Transverse colon (tissue), 4 donors: Measurements from ENCODE around the gene GCSAM. TPM values are rescaled to one million over a fixed set of nuclear protein-coding genes. Genes with fewer than 3 reads are reported as not detected.
A peak's percentile ranks its signal among the peaks of the same experiment; 100 is the strongest.

Experiments
- DNase-seq: peaks from one replicate; pipeline ENCODE4 v3.0.0-alpha.2; 2019
- H3K27ac ChIP-seq, 4 donors: fragments of 200-600 bp; sonication (generic); 2 replicates each; pipeline ENCODE4 v1.5.1; 2016 to 2018; ENCODE audit warnings: inconsistent platforms in 4 of 4
- H3K27me3 ChIP-seq: fragments of 200-600 bp; sonication (generic); 2 replicates; pipeline ENCODE4 v1.5.1; 2017; ENCODE audit warnings: inconsistent platforms
- H3K36me3 ChIP-seq, 4 donors: fragments of 200-600 bp; sonication (generic); 2 replicates each; pipeline ENCODE4 v1.5.1; 2017 to 2019; ENCODE audit warnings: inconsistent platforms in 4 of 4
- H3K4me1 ChIP-seq, 4 donors: fragments of 200-600 bp; sonication (generic); 2 replicates each; pipeline ENCODE4 v1.5.1; 2017 to 2020; ENCODE audit warnings: inconsistent platforms in 4 of 4
- H3K4me3 ChIP-seq, 4 donors: fragments of 200-600 bp; sonication (generic); 1 replicate in 1 of 4; 2 replicates in 3 of 4; pipeline versions ENCODE4 v1.5.1 to v1.6.1; 2017 to 2019; ENCODE audit warnings: inconsistent platforms in 4 of 4
- H3K9me3 ChIP-seq, 2 donors: fragments of 200-600 bp; sonication (generic); 2 replicates each; pipeline ENCODE4 v1.5.1; 2017 to 2019; ENCODE audit warnings: inconsistent platforms in 2 of 2
- CTCF ChIP-seq, 5 experiments: fragments of 200-600 bp in 3 of 5; fragments of 450-650 bp in 2 of 5; sonication (generic) in 3 of 5; IDR thresholded peaks; 1 replicate in 2 of 5; 2 replicates in 3 of 5; pipeline ENCODE4 v1.5.1; 2016 to 2017; ENCODE audit warnings: antibody characterized with exemption in 5 of 5, inconsistent platforms in 3 of 5, mild to moderate bottlenecking in 2 of 5, moderate library complexity in 1 of 5
- EP300 ChIP-seq: sonication (generic); formaldehyde crosslinking; IDR thresholded peaks from one replicate; pipeline ENCODE4 v1.6.1; 2017; ENCODE audit warnings: antibody characterized with exemption, low read depth
- POLR2A ChIP-seq: fragments of 450-650 bp; IDR thresholded peaks from one replicate; pipeline ENCODE4 v1.6.1; 2016; ENCODE audit warnings: antibody characterized with exemption, mild to moderate bottlenecking, moderate library complexity
- POLR2AphosphoS5 ChIP-seq, 3 donors: sonication (generic); formaldehyde crosslinking; IDR thresholded peaks; one replicate each; pipeline ENCODE4 v1.6.1; 2016; ENCODE audit warnings: antibody characterized with exemption in 3 of 3
- WGBS, 2 donors: methylation state at CpG; one replicate each; pipeline ENCODE4 v1.1.5; 2018; ENCODE audit warnings: low coverage in 1 of 2; 5-methylcytosine and 5-hydroxymethylcytosine counted together
- in situ Hi-C, 4 donors: fragments of 200-750 bp; cut with MboI; loops; one replicate each; pipeline versions ENCODE4 v1.15.0 to v1.15.1; 2017; ENCODE audit warnings: low sequenced_read_pairs in 3 of 4, low pct_ligation_motif_present in 1 of 4, low pct_unique_long_range_greater_than_20kb in 1 of 4
- intact Hi-C: fragments of 100-400 bp; cut with DNase I; formaldehyde crosslinking; loops from one replicate; pipeline ENCODE4 v1.15.1; 2023; ENCODE audit warnings: low total_unique reads
- total RNA-seq, 4 donors: library from RNA; depleted of rRNA; stranded (reverse); fragments of >200 nt; gene quantifications; one replicate each; pipeline ENCODE4 v1.1.0, GENCODE V29; 2016

Gene GCSAM
- total RNA-seq, 4 donors from 2014 or later = 0.64 to 0.68 TPM; not detected in 2

- Histone ChIP-seq H3K27me3 (no peaks in the 10 kb centered on the region), H3K36me3 (no peaks in the 10 kb centered on the region), H3K27ac (no peak overlapping the region), H3K9me3 (no peaks in the 10 kb centered on the region), H3K4me3 (no peak overlapping the region), H3K4me1 (peaks cover 0 to 11% (median 7%) of the 10 kb centered on the region in 4 donors)
- no peak for TF ChIP-seq POLR2A
- no peak for TF ChIP-seq EP300
- TF ChIP-seq POLR2AphosphoS5 (IDR thresholded peaks at IDR 0.05) = no peak
- TF ChIP-seq CTCF (IDR thresholded peaks at IDR 0.05) = no peak
- WGBS, 2 donors = 95% methylated on average over 2 of the region's 2 CpGs; no CpG with 5 or more reads in 1 of the 2 donors
- intact Hi-C loops = no loop called here
- in situ Hi-C loops = loop anchor here in 2 of 4 donors (25.0 kb wide), 3 partner anchors 185 to 885 kb away; partner anchors contain the start of genes CD200R1 (in 1 of the 2), GTPBP8 (in 1 of the 2) and SLC9C1 (in 1 of the 2)
- DNase-seq = no peak
Measured at GRCh38 chr3:112101916-112102315, 31.1 kb downstream of the GCSAM start.

- TF ChIP-seq POLR2A = no peak
- TF ChIP-seq POLR2AphosphoS5 (IDR thresholded peaks at IDR 0.05) = peak in 2 of 3 donors; percentile 60 to 62
- H3K27ac ChIP-seq = peak overlapping the region; percentile 13 to 39 (median 32)
- 15 to 33% methylated on average over 2 to 4 of the region's 4 CpGs for WGBS, 2 donors
Measured at GRCh38 chr3:112097378-112097777, 35.7 kb downstream of the GCSAM start.

GRCh38 chr3:112096176-112096575, 36.9 kb downstream of the GCSAM start:
- TF ChIP-seq EP300 (no peak), POLR2AphosphoS5 (IDR thresholded peaks at IDR 0.05) (no peak), POLR2A (no peak), CTCF (IDR thresholded peaks at IDR 0.05) (no peak)
- no peak for DNase-seq
- Histone ChIP-seq H3K27ac (peak overlapping the region in 2 of 4 donors; percentile 12 to 13), H3K4me1 (peaks cover 0 to 47% (median 20%) of the 10 kb centered on the region in 4 donors), H3K27me3 (no peaks in the 10 kb centered on the region), H3K9me3 (no peaks in the 10 kb centered on the region), H3K4me3 (no peak overlapping the region), H3K36me3 (no peaks in the 10 kb centered on the region)
- in situ Hi-C loops = no loop called here
- intact Hi-C loops = no loop called here
- 37 to 38% methylated on average over 2 of the region's 2 CpGs for WGBS, 2 donors

More at GRCh38 chr3:112097378-112097777, 35.7 kb downstream of the GCSAM start:
- peak; percentile 71 for DNase-seq
- intact Hi-C loops = no loop called here
- no peaks in the 10 kb centered on the region for H3K27me3 ChIP-seq
- no peak overlapping the region for H3K4me3 ChIP-seq
- H3K36me3 ChIP-seq = no peaks in the 10 kb centered on the region
- peaks cover 0 to 36% (median 14%) of the 10 kb centered on the region in 4 donors for H3K4me1 ChIP-seq
- in situ Hi-C loops = no loop called here
- H3K9me3 ChIP-seq = no peaks in the 10 kb centered on the region

- no peaks in the 10 kb centered on the region for H3K9me3 ChIP-seq
- no peak for DNase-seq
- in situ Hi-C loops = no loop called here
- peaks cover 0 to 51% (median 24%) of the 10 kb centered on the region in 4 donors for H3K4me1 ChIP-seq
- TF ChIP-seq POLR2AphosphoS5 (IDR thresholded peaks at IDR 0.05) (no peak), EP300 (no peak), POLR2A (no peak), CTCF (IDR thresholded peaks at IDR 0.05) (no peak)
- peak overlapping the region in 2 of 4 donors; percentile 12 to 13 for H3K27ac ChIP-seq
- H3K4me3 ChIP-seq = no peak overlapping the region
- WGBS, 2 donors = 34 to 55% methylated on average over 2 of the region's 2 CpGs
- intact Hi-C loops = no loop called here
- no peaks in the 10 kb centered on the region for H3K36me3 ChIP-seq
- H3K27me3 ChIP-seq = no peaks in the 10 kb centered on the region
Measured at GRCh38 chr3:112095731-112096130, 37.3 kb downstream of the GCSAM start.

- TF ChIP-seq POLR2A = no peak
- TF ChIP-seq POLR2AphosphoS5 (IDR thresholded peaks at IDR 0.05) = no peak
- TF ChIP-seq EP300 = no peak
- TF ChIP-seq CTCF (IDR thresholded peaks at IDR 0.05) = no peak
- Histone ChIP-seq H3K27ac (peak overlapping the region; percentile 49 to 70 (median 63)), H3K4me3 (no peak overlapping the region), H3K27me3 (no peaks in the 10 kb centered on the region), H3K9me3 (no peaks in the 10 kb centered on the region), H3K36me3 (no peaks in the 10 kb centered on the region), H3K4me1 (peaks cover 3 to 75% (median 35%) of the 10 kb centered on the region in 4 donors)
- in situ Hi-C loops (no loop called here), intact Hi-C loops (no loop called here)
- no peak for DNase-seq
Measured at GRCh38 chr3:112093180-112093522, 39.9 kb downstream of the GCSAM start.
